ENCODE measurements around the gene TSKS.

Gene TSKS

DNA sequence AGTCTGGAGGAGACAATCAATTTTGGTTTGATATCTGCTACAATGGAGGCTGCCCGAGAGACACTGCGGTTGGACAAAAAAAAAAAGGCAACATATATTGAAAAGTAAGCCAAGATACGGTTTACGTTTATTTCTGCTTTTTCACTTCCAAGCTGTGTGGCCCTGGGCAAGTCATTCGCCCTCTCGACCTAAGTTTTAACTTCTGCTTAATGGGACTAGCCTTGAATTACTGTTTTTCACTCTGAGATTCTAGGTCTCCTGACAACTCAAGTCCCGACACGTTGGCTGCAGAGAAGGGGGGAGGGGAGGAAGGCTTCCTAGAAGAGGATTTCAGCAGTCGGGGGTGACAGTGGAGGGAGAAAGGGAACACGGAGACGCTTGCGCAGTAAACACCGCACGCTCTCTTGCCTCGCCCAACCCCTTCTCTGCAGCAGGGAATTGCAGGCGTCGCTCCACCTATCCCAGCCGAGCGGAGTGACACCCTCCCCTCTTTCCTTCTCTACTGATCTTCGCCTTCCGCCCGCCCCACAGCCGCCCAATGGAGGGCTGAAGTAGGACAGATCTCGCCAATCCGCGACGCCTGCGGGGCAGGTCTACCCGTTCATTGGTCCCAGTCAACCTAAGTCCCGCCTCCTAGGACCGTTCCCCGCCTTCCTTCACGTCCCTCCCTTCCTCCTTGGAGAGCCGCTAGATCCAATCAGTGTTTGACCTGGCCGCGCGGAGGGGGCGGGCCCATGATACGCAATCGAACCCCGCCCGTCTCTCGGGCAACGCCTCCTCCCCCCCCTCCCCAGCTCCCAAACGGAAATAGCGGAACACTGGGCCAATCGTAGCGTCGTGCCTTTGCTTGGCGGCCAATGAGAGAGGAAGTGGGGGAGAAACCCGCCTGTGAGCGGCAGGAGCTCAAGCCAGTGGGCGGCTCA, 3.2 kb upstream of the TSKS start:
- TF ChIP-seq, protein P1, sequence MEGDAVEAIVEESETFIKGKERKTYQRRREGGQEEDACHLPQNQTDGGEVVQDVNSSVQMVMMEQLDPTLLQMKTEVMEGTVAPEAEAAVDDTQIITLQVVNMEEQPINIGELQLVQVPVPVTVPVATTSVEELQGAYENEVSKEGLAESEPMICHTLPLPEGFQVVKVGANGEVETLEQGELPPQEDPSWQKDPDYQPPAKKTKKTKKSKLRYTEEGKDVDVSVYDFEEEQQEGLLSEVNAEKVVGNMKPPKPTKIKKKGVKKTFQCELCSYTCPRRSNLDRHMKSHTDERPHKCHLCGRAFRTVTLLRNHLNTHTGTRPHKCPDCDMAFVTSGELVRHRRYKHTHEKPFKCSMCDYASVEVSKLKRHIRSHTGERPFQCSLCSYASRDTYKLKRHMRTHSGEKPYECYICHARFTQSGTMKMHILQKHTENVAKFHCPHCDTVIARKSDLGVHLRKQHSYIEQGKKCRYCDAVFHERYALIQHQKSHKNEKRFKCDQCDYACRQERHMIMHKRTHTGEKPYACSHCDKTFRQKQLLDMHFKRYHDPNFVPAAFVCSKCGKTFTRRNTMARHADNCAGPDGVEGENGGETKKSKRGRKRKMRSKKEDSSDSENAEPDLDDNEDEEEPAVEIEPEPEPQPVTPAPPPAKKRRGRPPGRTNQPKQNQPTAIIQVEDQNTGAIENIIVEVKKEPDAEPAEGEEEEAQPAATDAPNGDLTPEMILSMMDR (IDR thresholded peaks at IDR 0.05), result peak in 1 of 2 experiments; percentile 47
- Histone ChIP-seq H3K9me3 (no peaks in the 10 kb centered on the region), H3K27me3 (no peaks in the 10 kb centered on the region), H3K4me3 (peak overlapping the region; percentile 87 to 99), H3K36me3 (no peaks in the 10 kb centered on the region), H3K4me1 (peaks cover 0 to 36% (median 30%) of the 10 kb centered on the region in 4 donors), H3K27ac (peak overlapping the region; percentile 89 to 96)
- intact Hi-C loops (cut with DNase I; ENCODE audit: low total_unique reads), result loop anchor here (5.0 to 10.0 kb wide), 2 partner anchors 41 to 99 kb away; partner anchors contain the start of gene PNKP
- DNase-seq, result peak; percentile 100

DNA sequence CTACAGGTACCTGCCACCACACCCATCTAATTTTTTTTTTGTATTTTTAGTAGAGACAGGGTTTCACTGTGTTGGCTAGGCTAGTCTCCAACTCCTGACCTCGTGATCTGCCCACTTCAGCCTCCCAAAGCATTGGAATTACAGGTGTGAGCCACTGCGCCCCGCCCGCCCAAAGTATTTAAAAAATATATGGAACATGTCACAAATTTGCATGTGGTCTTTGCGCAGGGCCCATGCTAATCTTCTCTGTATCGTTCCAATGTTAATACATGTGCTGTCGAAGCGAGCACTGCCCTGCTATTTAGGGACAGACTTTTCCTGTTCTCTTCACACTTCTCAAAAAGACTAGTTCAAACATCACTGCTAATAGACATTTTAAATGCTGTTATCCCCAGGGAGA, 1.2 kb upstream of the TSKS start:
- no peak overlapping the region for H3K27ac ChIP-seq
- TF ChIP-seq, protein P1 (IDR thresholded peaks at IDR 0.05), result no peak
- H3K27me3 ChIP-seq, result no peaks in the 10 kb centered on the region
- DNase-seq, result no peak
- intact Hi-C loops (cut with DNase I; ENCODE audit: low total_unique reads), result loop anchor here (10.0 kb wide), 1 partner anchor 100 kb away; the partner anchor contains the start of gene PNKP
- no peaks in the 10 kb centered on the region for H3K9me3 ChIP-seq
- no peak overlapping the region for H3K4me3 ChIP-seq
- peaks cover 0 to 37% (median 28%) of the 10 kb centered on the region in 4 donors for H3K4me1 ChIP-seq
- H3K36me3 ChIP-seq, result no peaks in the 10 kb centered on the region

DNA sequence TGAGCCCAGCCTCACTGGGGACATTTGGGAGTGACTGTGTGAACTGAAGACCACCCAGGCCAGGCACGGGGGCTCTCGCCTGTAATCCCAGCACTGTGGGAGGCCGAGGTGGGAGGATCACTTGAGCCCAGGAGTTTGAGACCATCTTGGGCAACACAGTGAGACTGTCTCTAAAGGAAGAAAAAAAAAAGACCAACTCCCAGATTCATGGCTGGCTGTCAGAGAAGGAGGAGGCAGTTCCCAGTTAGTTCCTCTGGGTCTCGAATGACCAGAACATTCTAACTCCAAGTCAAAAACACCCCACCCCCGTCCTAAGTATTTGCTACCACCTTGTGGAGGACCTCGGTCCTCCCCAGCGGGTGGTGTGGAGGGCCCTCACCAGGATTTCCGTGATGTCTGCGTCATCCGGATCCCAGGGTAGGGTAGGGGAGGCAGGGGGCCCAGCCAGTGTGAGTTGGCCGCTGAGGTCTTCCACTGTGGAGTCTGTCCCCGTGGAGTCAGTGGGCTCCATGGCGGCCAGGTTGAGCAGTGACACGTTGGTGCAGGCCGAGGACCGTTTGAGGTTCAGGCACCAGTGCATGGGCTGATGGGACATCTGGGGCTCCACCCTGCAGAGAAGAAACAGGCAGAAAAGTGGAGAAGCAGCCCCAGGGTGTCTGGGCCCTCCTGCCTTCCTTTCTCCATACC, 1.3 kb downstream of the TSKS start:
- H3K4me3 ChIP-seq, result no peak overlapping the region
- H3K27ac ChIP-seq, result peak overlapping the region; percentile 28 to 66
- no peaks in the 10 kb centered on the region for H3K36me3 ChIP-seq
- H3K9me3 ChIP-seq, result no peaks in the 10 kb centered on the region
- TF ChIP-seq, protein P1 (IDR thresholded peaks at IDR 0.05), result no peak
- H3K4me1 ChIP-seq, result peaks cover 0 to 16% (median 7%) of the 10 kb centered on the region in 4 donors
- intact Hi-C loops (cut with DNase I; ENCODE audit: low total_unique reads), result loop anchor here (10.0 kb wide), 1 partner anchor 103 kb away; the partner anchor contains the start of gene PNKP
- DNase-seq, result peak in 1 of 2 donors; percentile 40
- no peaks in the 10 kb centered on the region for H3K27me3 ChIP-seq

DNA sequence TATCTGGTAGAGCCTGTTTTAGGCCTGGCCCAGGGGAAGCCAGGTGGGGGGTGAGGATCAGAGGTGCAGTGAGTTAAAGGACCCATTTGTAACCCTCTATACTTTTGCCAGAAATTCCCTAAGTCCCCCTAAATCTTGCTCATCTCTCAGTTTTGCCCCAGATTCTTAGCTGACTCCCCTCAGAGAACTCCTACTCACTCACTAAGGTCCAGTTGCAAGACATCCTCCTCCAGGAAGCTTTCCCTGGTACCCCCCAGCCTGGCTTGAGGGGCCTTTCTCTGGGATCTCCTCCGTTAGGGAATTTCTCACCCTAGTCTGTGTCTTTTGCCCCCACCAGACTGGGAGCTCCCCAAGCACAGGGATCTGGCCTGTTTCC, 1.9 kb downstream of the TSKS start:
- intact Hi-C loops (cut with DNase I; ENCODE audit: low total_unique reads), result loop anchor here (10.0 kb wide), 1 partner anchor 104 kb away; the partner anchor contains the start of gene PNKP
- H3K27me3 ChIP-seq, result no peaks in the 10 kb centered on the region
- TF ChIP-seq, protein P1 (IDR thresholded peaks at IDR 0.05), result no peak
- peak overlapping the region; percentile 28 to 66 for H3K27ac ChIP-seq
- H3K4me3 ChIP-seq, result no peak overlapping the region
- peaks cover 0 to 2% (median 0%) of the 10 kb centered on the region in 3 donors for H3K9me3 ChIP-seq
- H3K4me1 ChIP-seq, result peaks cover 0 to 16% (median 7%) of the 10 kb centered on the region in 4 donors
- H3K36me3 ChIP-seq, result no peaks in the 10 kb centered on the region
- no peak for DNase-seq

DNA sequence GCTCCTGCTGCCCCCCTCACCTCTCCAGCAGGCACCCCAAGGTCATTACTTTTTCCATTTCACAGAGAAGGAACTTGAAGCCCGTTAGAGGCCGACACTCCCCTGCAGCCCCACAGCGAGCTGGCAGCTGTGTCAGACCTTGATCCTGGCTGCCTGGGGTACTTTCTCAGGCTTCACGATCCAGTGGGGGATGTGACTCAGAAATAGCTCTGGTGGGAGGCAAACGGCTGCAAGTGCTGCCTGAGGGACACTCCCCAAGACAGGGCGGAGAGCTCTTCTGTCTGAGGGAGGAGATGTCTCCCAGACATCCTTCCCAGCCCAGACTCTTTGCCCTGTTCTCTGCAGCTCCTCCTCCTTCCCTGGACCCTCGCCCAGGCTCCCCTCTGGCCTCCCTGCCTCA, 4.8 kb downstream of the TSKS start:
- Histone ChIP-seq H3K4me1 (peaks cover 0 to 5% (median 0%) of the 10 kb centered on the region in 4 donors), H3K4me3 (no peak overlapping the region), H3K27me3 (no peaks in the 10 kb centered on the region), H3K27ac (no peak overlapping the region), H3K36me3 (no peaks in the 10 kb centered on the region), H3K9me3 (peaks cover 2 to 12% (median 4%) of the 10 kb centered on the region in 3 donors)
- intact Hi-C loops (cut with DNase I; ENCODE audit: low total_unique reads), result no loop called here
- DNase-seq, result no peak
- TF ChIP-seq, protein P1 (IDR thresholded peaks at IDR 0.05), result no peak
